Astrocyte (in vitro differentiated cells and primary cell): ENCODE results near the gene MYH10.

Source experiments
- EZH2 ChIP-seq: IDR thresholded peaks from 2 replicates; pipeline ENCODE4 v1.6.1; 2012; ENCODE audit warnings: mild to moderate bottlenecking, low read length, inconsistent platforms; ENCODE audit not compliant: insufficient read depth
- TF ChIP-seq, protein P1 (sequence below): IDR thresholded peaks from 2 replicates; pipeline ENCODE4 v1.5.1; 2011; ENCODE audit warnings: low read depth, mild to moderate bottlenecking, inconsistent platforms, low read length, moderate library complexity; ENCODE audit not compliant: insufficient read depth

DNA sequence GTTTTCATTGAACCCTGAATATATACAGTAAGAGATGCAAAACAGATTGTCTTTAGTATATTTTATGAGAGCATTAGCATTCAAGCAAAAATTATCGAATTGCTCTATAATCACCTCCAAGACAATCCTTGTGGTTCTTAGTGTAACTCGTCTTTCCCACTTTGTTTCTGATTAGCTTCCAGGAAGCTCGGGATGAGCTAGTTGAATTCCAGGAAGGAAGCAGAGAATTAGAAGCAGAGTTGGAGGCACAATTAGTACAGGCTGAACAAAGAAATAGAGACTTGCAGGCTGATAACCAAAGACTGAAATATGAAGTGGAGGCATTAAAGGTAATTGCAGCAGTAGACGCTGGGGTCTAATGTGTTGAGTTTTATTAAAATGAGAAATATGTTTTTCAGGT lies 185.0 kb downstream of the MYH10 start:
- TF ChIP-seq, protein P1, sequence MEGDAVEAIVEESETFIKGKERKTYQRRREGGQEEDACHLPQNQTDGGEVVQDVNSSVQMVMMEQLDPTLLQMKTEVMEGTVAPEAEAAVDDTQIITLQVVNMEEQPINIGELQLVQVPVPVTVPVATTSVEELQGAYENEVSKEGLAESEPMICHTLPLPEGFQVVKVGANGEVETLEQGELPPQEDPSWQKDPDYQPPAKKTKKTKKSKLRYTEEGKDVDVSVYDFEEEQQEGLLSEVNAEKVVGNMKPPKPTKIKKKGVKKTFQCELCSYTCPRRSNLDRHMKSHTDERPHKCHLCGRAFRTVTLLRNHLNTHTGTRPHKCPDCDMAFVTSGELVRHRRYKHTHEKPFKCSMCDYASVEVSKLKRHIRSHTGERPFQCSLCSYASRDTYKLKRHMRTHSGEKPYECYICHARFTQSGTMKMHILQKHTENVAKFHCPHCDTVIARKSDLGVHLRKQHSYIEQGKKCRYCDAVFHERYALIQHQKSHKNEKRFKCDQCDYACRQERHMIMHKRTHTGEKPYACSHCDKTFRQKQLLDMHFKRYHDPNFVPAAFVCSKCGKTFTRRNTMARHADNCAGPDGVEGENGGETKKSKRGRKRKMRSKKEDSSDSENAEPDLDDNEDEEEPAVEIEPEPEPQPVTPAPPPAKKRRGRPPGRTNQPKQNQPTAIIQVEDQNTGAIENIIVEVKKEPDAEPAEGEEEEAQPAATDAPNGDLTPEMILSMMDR, result no peak
- TF ChIP-seq EZH2, result no peak
